DOHH2 (cell line): Measurements from ENCODE around the gene OLFML1.

ENCODE experiments used
- H3F3A ChIP-seq: fragments of 200-600 bp; sonication (generic), shearing (Covaris generic); 2 replicates; pipeline ENCODE4 v1.6.0; 2016; ENCODE audit warnings: antibody characterized with exemption, mild to moderate bottlenecking; ENCODE audit not compliant: control insufficient read depth, insufficient read depth
- H3K27ac ChIP-seq: fragments of 200-600 bp; sonication (generic); 2 replicates; pipeline ENCODE4 v1.5.1; 2014; ENCODE audit warnings: low read depth, mild to moderate bottlenecking, low read length, moderate library complexity
- H3K27me3 ChIP-seq: fragments of 200-600 bp; sonication (generic); 2 replicates; pipeline ENCODE4 v1.6.1; 2014; ENCODE audit warnings: mild to moderate bottlenecking, low read length, mixed read lengths; ENCODE audit not compliant: control insufficient read depth
- H3K36me3 ChIP-seq: fragments of 200-600 bp; sonication (generic); 2 replicates; pipeline ENCODE4 v1.6.1; 2014; ENCODE audit warnings: mild to moderate bottlenecking, low read length, moderate library complexity, mixed read lengths; ENCODE audit not compliant: control insufficient read depth
- H3K4me1 ChIP-seq: fragments of 200-600 bp; sonication (generic); 2 replicates; pipeline ENCODE4 v1.6.1; 2014; ENCODE audit warnings: mild to moderate bottlenecking, low read length, mixed read lengths; ENCODE audit not compliant: control insufficient read depth
- H3K4me2 ChIP-seq: fragments of 200-600 bp; sonication (generic); 2 replicates; pipeline ENCODE4 v1.6.0; 2014; ENCODE audit warnings: mild to moderate bottlenecking, low read length, moderate library complexity
- H3K4me3 ChIP-seq: fragments of 200-600 bp; sonication (generic); 2 replicates; pipeline ENCODE4 v1.5.1; 2014; ENCODE audit warnings: mild to moderate bottlenecking, low read length, mixed read lengths
- H3K79me2 ChIP-seq: fragments of 200-600 bp; sonication (generic); 2 replicates; pipeline ENCODE4 v1.6.1; 2014; ENCODE audit warnings: mild to moderate bottlenecking, low read length, mixed read lengths; ENCODE audit not compliant: control insufficient read depth
- H3K9me2 ChIP-seq: fragments of 200-600 bp; sonication (generic); replicated peaks from 2 replicates; pipeline ENCODE4 v1.6.1; 2014; ENCODE audit warnings: mild to moderate bottlenecking, low read length, mixed read lengths; ENCODE audit not compliant: control insufficient read depth
- H3K9me3 ChIP-seq: fragments of 200-600 bp; sonication (generic); 2 replicates; pipeline ENCODE4 v1.6.1; 2014; ENCODE audit warnings: antibody characterized with exemption, low read length, mixed read lengths; ENCODE audit not compliant: control insufficient read depth, insufficient read depth
- H4K20me1 ChIP-seq: fragments of 200-600 bp; sonication (generic); 2 replicates; pipeline ENCODE4 v1.6.0; 2014; ENCODE audit warnings: low read depth, mild to moderate bottlenecking, antibody characterized with exemption, low read length, moderate library complexity; ENCODE audit not compliant: control insufficient read depth, insufficient read depth
- CTCF ChIP-seq: fragments of 200-600 bp; sonication (generic); IDR thresholded peaks from one replicate; pipeline ENCODE4 v1.5.1; 2014; ENCODE audit warnings: antibody characterized with exemption, mild to moderate bottlenecking, low read depth, low read length; ENCODE audit not compliant: poor library complexity, severe bottlenecking
- EZH2phosphoT487 ChIP-seq: fragments of 200-600 bp; sonication (generic); IDR thresholded peaks from 2 replicates; pipeline ENCODE4 v1.6.1; 2017; ENCODE audit warnings: borderline replicate concordance, mild to moderate bottlenecking, antibody characterized with exemption, low read length, moderate library complexity, mixed read lengths

OLFML1 gene

GRCh38 chr11:7457211-7457610 lies 28.1 kb upstream of the OLFML1 start:
- H3K4me3 ChIP-seq, result no peak overlapping the region
- TF ChIP-seq EZH2phosphoT487, result no peak
- TF ChIP-seq CTCF, result no peak
- H3K79me2 ChIP-seq, result no peaks in the 10 kb centered on the region
- H3K4me1 ChIP-seq, result no peaks in the 10 kb centered on the region
- no peak overlapping the region for H3K27ac ChIP-seq
- H3K36me3 ChIP-seq, result no peaks in the 10 kb centered on the region
- no peaks in the 10 kb centered on the region; the same call in 1 of the 2 replicates for H3K9me2 ChIP-seq
- H3K27me3 ChIP-seq, result no peaks in the 10 kb centered on the region
- H3K4me2 ChIP-seq, result no peak overlapping the region
- H3F3A ChIP-seq, result no peaks in the 10 kb centered on the region
- no peaks in the 10 kb centered on the region for H4K20me1 ChIP-seq
- H3K9me3 ChIP-seq, result no peaks in the 10 kb centered on the region

GRCh38 chr11:7462706-7463105 lies 22.6 kb upstream of the OLFML1 start:
- no peaks in the 10 kb centered on the region for H4K20me1 ChIP-seq
- no peak overlapping the region for H3K4me2 ChIP-seq
- H3F3A ChIP-seq, result no peaks in the 10 kb centered on the region
- no peaks in the 10 kb centered on the region for H3K4me1 ChIP-seq
- no peaks in the 10 kb centered on the region; the same call in 1 of the 2 replicates for H3K9me2 ChIP-seq
- H3K9me3 ChIP-seq, result no peaks in the 10 kb centered on the region
- H3K27me3 ChIP-seq, result no peaks in the 10 kb centered on the region
- no peaks in the 10 kb centered on the region for H3K36me3 ChIP-seq
- no peaks in the 10 kb centered on the region for H3K79me2 ChIP-seq
- TF ChIP-seq CTCF (no peak), EZH2phosphoT487 (no peak)
- no peak overlapping the region for H3K27ac ChIP-seq
- H3K4me3 ChIP-seq, result no peak overlapping the region

- H3K27me3 ChIP-seq, result no peaks in the 10 kb centered on the region
- no peaks in the 10 kb centered on the region for H4K20me1 ChIP-seq
- H3K27ac ChIP-seq, result no peak overlapping the region
- no peaks in the 10 kb centered on the region for H3K4me1 ChIP-seq
- H3K9me2 ChIP-seq, result no peaks in the 10 kb centered on the region
- H3K4me2 ChIP-seq, result no peak overlapping the region
- no peaks in the 10 kb centered on the region for H3K9me3 ChIP-seq
- TF ChIP-seq CTCF (no peak), EZH2phosphoT487 (no peak)
- no peak overlapping the region for H3K4me3 ChIP-seq
- H3K79me2 ChIP-seq, result no peaks in the 10 kb centered on the region
- no peaks in the 10 kb centered on the region for H3K36me3 ChIP-seq
- no peaks in the 10 kb centered on the region for H3F3A ChIP-seq
Measured at GRCh38 chr11:7467652-7468051, 17.7 kb upstream of the OLFML1 start.

GRCh38 chr11:7469351-7469865 lies 15.9 kb upstream of the OLFML1 start:
- Histone ChIP-seq H3K9me2 (no peaks in the 10 kb centered on the region), H4K20me1 (no peaks in the 10 kb centered on the region), H3K79me2 (no peaks in the 10 kb centered on the region), H3K4me2 (no peak overlapping the region), H3K36me3 (no peaks in the 10 kb centered on the region), H3K4me1 (no peaks in the 10 kb centered on the region), H3K4me3 (no peak overlapping the region), H3K27ac (no peak overlapping the region), H3K9me3 (no peaks in the 10 kb centered on the region), H3K27me3 (no peaks in the 10 kb centered on the region), H3F3A (no peaks in the 10 kb centered on the region)
- TF ChIP-seq CTCF (no peak), EZH2phosphoT487 (no peak)
